SJSA1 (cell line): ENCODE measurements around the gene LFNG. TPM values are rescaled to one million over a fixed set of nuclear protein-coding genes. Genes with fewer than 3 reads are reported as not detected.

Experiments
- DNase-seq, 2 experiments: peaks; one replicate each; pipeline ENCODE4 v3.0.0-alpha.2; 2015 to 2020; ENCODE audit warnings: low spot score in 2 of 2, low read depth in 1 of 2
- H3K27ac ChIP-seq: fragments of 250-450 bp; sonication (Bioruptor Pico); 2 replicates; pipeline ENCODE4 v1.5.1; 2020; ENCODE audit warnings: mild to moderate bottlenecking, moderate library complexity
- H3K27me3 ChIP-seq: fragments of 250-450 bp; sonication (Bioruptor Pico); replicated peaks from 2 replicates; pipeline ENCODE4 v1.5.1; 2020; ENCODE audit warnings: mild to moderate bottlenecking, moderate library complexity
- H3K36me3 ChIP-seq: fragments of 250-450 bp; sonication (Bioruptor Pico); 2 replicates; pipeline ENCODE4 v1.5.1; 2020; ENCODE audit warnings: mild to moderate bottlenecking
- H3K4me1 ChIP-seq: fragments of 250-450 bp; sonication (Bioruptor Pico); replicated peaks from 2 replicates; pipeline ENCODE4 v1.6.1; 2021; ENCODE audit warnings: mild to moderate bottlenecking
- H3K4me3 ChIP-seq: fragments of 250-450 bp; sonication (Bioruptor Pico); 2 replicates; pipeline ENCODE4 v1.5.1; 2020; ENCODE audit warnings: mild to moderate bottlenecking
- H3K9me3 ChIP-seq: fragments of 250-450 bp; sonication (Bioruptor Pico); replicated peaks from 2 replicates; pipeline ENCODE4 v1.5.1; 2020; ENCODE audit warnings: mild to moderate bottlenecking
- total RNA-seq: library from RNA; depleted of rRNA; stranded (reverse); fragments of >200 nt; shearing (Covaris generic); gene quantifications from 2 replicates; pipeline ENCODE4 v1.2.3, GENCODE V29; 2014; rRNA removed

LFNG gene, protein sequence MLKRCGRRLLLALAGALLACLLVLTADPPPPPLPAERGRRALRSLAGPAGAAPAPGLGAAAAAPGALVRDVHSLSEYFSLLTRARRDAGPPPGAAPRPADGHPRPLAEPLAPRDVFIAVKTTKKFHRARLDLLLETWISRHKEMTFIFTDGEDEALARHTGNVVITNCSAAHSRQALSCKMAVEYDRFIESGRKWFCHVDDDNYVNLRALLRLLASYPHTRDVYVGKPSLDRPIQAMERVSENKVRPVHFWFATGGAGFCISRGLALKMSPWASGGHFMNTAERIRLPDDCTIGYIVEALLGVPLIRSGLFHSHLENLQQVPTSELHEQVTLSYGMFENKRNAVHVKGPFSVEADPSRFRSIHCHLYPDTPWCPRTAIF
- 0.97 and 2.4 TPM in 2 replicates for total RNA-seq

DNA sequence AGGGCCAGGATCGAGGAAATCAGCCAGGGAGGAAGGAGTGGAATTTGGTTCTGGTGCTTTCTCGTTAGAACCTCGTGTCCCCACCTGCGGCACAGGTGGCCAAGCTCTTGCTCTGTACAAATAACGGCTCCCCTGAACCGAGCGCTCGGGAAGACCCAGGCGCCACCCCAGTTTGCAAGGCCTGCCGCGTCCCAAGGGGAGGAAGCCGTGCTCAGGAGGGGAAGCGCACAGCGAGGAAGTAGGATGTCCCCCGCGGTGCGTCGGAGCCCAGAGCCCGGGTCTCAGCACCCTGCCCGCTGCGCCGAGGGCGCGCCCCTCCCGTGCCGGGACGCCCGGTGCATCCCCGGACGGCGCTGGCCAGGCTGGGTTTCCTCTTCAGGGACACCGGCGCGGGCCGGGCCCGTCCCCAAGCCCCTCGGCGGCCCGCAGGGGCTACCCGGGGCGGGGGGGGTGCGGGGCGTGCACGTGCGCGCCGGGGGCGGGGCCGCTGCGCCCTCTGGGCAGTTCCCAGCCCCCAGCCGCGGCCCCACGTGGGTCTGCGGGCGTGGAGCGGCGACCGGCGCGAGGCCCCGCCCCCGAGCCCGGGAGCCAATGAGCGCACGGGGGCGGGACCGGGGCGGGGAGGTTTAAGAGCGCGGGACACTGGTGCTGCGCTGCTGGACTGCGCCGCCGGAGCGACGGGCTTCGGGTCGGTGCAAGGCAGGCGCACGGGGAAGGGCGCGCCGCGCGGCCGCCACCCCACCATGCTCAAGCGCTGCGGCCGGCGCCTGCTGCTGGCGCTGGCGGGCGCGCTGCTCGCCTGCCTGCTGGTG is at the start of gene LFNG:
Gene LFNG, plus strand, starts transcription at position 656 of the 812 bp plus-strand sequence. Its CDS starts 88 bp downstream, at position 744.
- H3K9me3 ChIP-seq, result no peaks in the 10 kb centered on the region
- H3K27me3 ChIP-seq, result no peaks in the 10 kb centered on the region
- no peak within 1 kb of the TSS for H3K27ac ChIP-seq
- no peaks in the 10 kb centered on the region for H3K36me3 ChIP-seq
- peaks cover 72% of the 10 kb centered on the region for H3K4me1 ChIP-seq
- DNase-seq, result peak; percentile 74 to 83
- H3K4me3 ChIP-seq, result peak within 1 kb of the TSS; percentile 35

DNA sequence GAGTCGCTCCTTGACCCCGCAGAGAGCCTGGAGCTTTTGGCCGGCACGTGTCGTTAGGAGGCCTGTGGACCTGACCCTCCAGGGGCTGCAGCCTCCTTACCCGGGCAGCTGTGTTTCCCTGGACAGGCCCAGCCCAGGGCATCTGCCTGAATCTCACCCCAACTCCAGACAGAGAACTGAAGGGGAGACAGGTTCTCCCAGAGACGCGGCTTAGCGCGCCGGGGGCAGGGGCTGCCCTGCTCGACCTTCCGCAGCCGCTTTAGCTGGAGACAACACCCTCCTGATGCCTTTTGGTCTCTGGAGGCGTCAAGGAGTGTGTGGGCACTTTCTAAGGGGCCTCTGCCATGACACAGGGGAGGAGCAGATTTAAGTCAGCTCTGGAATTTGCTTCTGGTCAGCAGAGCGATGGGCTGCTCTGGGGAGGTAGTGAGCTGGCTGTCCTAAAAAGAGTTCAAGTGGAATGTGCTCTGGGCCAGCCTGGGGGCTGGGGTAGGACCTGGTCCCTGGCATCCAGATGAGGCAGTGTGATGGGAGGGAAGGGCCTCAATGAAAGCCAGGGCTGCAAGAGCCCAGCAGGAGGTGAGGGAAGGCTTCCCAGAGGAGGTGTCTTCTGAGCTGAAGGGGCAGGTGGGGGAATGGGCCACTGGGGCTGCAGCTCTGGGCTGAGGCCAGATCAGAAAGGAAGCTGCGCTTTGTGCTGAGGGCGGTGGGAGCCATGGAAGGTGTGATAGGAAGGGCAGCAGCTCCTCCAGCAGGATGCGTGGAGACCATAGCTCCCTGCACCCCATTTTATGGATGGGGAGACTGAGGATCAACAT is 49.2 kb upstream of the LFNG start:
- Histone ChIP-seq H3K36me3 (no peaks in the 10 kb centered on the region), H3K27me3 (no peaks in the 10 kb centered on the region), H3K27ac (no peak overlapping the region), H3K4me3 (no peak overlapping the region), H3K4me1 (no peaks in the 10 kb centered on the region; the same call in 1 of the 2 replicates), H3K9me3 (no peaks in the 10 kb centered on the region)
- DNase-seq, result no peak

DNA sequence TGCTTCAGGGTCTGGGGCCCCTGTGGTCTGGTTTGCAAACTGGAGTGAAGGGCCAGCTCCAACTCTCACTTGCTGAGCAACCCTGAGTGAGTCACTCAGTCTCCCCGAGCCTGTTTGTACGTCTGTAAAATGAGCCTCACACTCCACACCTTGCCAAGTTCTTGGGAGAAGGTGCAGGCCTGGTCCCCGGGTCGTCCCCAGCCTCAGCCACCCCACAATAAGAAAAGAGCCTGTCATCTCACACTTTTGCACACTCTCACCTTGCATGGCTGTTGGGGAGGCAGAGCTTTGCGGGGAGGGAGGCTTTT is 48.6 kb upstream of the LFNG start:
- H3K9me3 ChIP-seq, result no peaks in the 10 kb centered on the region
- H3K36me3 ChIP-seq, result no peaks in the 10 kb centered on the region
- no peak for DNase-seq
- no peak overlapping the region for H3K27ac ChIP-seq
- no peak overlapping the region for H3K4me3 ChIP-seq
- H3K4me1 ChIP-seq, result no peaks in the 10 kb centered on the region; the same call in 1 of the 2 replicates
- no peaks in the 10 kb centered on the region for H3K27me3 ChIP-seq

DNA sequence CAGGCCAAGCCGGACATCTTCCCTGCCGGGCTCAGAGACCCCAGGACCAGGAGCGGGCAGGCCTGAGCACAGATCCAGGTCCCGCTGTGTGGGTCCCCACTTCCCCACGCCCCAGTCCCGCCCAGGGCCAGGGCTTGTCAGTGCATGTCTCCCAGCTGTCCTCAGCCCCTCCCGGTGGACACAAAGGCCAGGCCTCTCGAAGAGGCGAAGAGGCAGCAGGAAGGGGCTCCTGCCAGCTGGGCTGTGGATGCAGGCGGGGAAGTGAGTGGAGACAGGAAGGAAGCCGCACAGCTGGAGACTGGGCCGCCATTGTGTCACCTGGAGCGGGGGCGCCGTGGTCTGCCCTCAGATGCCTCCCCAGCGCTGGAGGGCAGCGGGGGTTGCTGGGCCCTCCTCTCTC is 48.2 kb upstream of the LFNG start:
- DNase-seq, result no peak
- Histone ChIP-seq H3K4me3 (no peak overlapping the region), H3K4me1 (no peaks in the 10 kb centered on the region; the same call in 1 of the 2 replicates), H3K27ac (no peak overlapping the region), H3K36me3 (no peaks in the 10 kb centered on the region), H3K9me3 (no peaks in the 10 kb centered on the region), H3K27me3 (no peaks in the 10 kb centered on the region)

DNA sequence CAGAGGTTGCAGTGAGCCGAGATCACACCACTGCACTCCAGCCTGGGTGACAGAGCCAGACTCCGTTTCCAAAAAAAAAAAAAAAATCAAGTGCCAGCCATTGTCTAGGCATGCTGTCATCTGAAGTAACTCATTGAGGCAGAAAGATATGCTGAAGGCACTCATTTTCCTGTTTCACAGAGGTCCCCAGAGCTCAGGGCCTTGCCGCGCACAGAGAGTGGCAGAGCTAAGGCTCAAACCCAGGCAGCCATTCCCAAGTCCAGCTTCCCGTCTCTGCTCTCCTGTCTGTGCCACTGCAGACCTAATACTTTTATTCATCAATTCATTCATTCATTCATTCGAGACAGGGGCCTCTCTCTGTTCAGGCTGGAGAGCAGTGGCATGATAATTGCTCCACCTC is 46.8 kb upstream of the LFNG start:
- H3K27me3 ChIP-seq, result no peaks in the 10 kb centered on the region
- H3K9me3 ChIP-seq, result peaks cover 3% of the 10 kb centered on the region; the same call in 1 of the 2 replicates
- no peak overlapping the region for H3K27ac ChIP-seq
- H3K36me3 ChIP-seq, result no peaks in the 10 kb centered on the region
- no peak overlapping the region for H3K4me3 ChIP-seq
- DNase-seq, result no peak
- peaks cover 5% of the 10 kb centered on the region for H3K4me1 ChIP-seq

DNA sequence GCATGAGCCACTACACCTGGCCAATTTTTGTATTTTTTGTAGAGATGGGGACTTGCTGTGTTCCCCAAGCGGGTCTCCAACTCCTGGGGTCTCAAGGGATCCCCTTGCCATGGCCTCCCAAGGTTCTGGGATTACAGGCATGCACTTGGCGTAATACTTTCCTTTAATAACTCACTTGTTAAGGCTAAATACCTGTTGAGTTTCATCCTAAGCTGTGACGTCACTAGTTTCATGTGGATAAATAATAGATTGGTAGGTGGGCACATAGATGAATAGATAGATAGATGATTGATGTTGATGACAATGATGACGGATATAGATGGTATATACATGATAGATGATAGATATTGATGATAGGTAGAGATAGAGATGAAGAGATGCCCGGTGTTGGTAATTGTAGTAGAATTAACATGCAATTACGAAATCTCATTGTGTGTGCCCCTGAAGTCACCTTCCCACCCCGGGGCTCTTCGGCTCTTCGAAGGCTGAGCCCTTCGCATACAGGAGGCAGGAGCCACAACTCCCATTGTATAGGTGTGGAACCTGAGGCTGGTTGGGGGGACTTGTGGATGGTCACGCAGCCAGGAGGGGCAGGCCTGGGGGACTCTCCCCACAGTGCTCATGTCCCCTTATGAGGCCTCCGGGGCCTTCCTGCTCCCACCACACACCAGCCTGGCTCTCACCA is 45.9 kb upstream of the LFNG start:
- H3K27me3 ChIP-seq, result no peaks in the 10 kb centered on the region
- DNase-seq, result no peak
- H3K4me3 ChIP-seq, result no peak overlapping the region
- H3K36me3 ChIP-seq, result no peaks in the 10 kb centered on the region
- peaks cover 3% of the 10 kb centered on the region; the same call in 1 of the 2 replicates for H3K9me3 ChIP-seq
- H3K4me1 ChIP-seq, result peaks cover 8% of the 10 kb centered on the region
- H3K27ac ChIP-seq, result no peak overlapping the region

DNA sequence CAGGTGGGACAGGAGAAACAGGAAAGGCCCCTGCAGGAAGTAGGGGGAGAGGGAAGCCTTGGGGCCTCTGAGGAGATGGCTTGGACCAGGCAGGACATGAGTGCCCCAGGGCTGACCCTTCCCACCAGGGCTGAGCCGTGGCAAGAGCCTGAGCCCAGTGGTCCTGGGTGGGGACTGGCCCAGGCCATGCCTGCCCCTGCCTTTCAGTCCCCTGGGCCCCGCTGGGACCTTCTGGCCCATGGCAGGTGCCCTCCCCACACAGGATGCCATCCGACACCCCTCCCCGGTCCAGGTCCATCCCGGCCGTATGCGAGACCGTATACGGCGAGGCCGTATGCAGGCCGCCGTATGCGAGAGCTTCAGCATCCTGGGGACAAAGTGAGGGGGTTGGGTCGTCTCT is 45.4 kb upstream of the LFNG start:
- Histone ChIP-seq H3K36me3 (no peaks in the 10 kb centered on the region), H3K27ac (no peak overlapping the region), H3K4me3 (no peak overlapping the region), H3K4me1 (peaks cover 8% of the 10 kb centered on the region), H3K27me3 (no peaks in the 10 kb centered on the region), H3K9me3 (peaks cover 3% of the 10 kb centered on the region; the same call in 1 of the 2 replicates)
- DNase-seq, result no peak

DNA sequence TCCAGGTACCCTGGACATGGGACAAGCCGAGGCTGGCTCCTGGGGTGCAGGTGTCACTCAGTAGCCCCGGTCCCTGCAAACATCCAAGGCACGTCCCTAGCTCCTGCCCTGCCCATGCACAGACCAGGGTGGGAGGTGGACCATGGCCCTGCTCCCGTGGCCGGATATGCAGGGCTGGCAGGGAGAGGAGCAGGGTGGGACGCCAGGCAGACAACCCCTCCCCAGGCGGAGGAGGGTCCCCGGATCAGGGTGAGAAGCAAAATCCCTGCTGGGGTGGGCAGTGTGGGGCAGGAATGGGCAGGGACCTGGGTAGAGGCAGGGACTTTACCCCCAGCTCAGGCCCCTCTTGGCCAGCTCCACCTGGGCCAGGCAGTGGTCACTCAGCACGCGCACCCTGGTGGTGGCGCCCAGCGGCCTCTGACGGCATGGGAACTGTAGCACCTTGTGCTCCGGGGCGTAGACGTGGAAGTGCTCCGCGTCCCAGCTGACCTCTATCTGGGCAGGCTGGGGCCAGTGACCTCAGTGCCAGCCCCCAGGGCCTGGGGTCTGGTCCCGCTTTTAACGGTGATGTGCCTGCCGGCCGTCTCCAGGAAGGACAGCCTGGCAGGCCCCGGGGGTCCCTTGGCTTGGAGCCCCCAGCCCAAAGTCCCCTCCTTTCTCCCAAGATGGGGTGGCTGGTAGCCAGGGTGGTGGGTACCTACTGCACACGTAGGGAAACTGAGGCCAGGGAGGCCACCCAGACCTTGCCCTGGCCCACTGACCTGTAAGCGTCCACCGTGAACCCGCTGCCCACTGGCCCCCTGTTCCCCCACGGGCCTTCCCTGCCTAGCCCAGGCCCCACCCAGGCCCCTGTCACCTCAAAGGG is 44.5 kb upstream of the LFNG start:
- Histone ChIP-seq H3K9me3 (peaks cover 3% of the 10 kb centered on the region; the same call in 1 of the 2 replicates), H3K27ac (no peak overlapping the region), H3K36me3 (no peaks in the 10 kb centered on the region), H3K4me1 (peaks cover 8% of the 10 kb centered on the region), H3K4me3 (no peak overlapping the region), H3K27me3 (no peaks in the 10 kb centered on the region; the same call in 1 of the 2 replicates)
- DNase-seq, result no peak

DNA sequence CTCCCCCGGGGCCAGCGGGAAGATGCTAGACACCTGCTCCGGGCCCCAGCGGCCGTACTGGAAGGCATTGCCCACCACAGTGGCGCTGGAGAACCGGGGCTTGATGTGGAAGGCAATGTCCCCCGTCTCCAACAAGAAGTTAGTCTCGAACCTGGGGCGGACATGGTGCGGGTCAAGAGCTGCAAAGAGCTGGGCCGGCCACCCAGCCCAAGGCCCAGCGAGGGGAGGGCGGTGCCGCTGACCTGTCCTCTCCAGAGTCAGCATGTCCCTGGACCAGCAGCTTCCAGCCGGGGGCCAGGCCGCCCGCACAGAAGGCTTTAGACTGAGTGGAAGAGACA is 43.9 kb upstream of the LFNG start:
- peaks cover 8% of the 10 kb centered on the region for H3K4me1 ChIP-seq
- H3K27me3 ChIP-seq, result no peaks in the 10 kb centered on the region; the same call in 1 of the 2 replicates
- H3K27ac ChIP-seq, result no peak overlapping the region
- no peak overlapping the region for H3K4me3 ChIP-seq
- DNase-seq, result no peak
- H3K36me3 ChIP-seq, result no peaks in the 10 kb centered on the region
- peaks cover 3% of the 10 kb centered on the region; the same call in 1 of the 2 replicates for H3K9me3 ChIP-seq

DNA sequence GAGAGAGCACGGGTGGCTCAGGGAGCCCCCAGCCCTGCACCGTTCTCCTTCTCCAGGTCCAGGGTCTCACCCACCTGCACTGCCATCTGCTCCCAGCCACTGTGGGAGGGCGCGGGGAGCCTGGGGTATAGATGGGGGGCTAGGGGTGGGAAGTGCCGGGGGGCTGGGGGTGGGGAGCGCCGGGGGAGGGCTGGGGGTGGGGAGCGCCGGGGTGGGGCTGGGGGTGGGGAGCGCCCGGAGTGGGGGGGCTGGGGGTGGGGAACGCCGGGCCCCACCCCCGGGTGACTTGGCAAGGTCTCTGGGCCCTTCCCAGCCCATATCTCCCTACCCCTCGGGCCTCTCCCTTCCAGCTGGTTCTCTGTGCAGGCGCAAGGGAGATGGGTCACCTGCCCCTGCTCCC is 43.3 kb upstream of the LFNG start, which contains the start of gene GRIFIN:
Gene GRIFIN, minus strand, starts transcription at position 101 of the 400 bp plus-strand sequence. Its CDS starts 15 bp downstream, at position 86.
- H3K27me3 ChIP-seq, result peaks cover 2% of the 10 kb centered on the region; the same call in 1 of the 2 replicates
- H3K4me3 ChIP-seq, result no peak within 1 kb of the TSS

DNA sequence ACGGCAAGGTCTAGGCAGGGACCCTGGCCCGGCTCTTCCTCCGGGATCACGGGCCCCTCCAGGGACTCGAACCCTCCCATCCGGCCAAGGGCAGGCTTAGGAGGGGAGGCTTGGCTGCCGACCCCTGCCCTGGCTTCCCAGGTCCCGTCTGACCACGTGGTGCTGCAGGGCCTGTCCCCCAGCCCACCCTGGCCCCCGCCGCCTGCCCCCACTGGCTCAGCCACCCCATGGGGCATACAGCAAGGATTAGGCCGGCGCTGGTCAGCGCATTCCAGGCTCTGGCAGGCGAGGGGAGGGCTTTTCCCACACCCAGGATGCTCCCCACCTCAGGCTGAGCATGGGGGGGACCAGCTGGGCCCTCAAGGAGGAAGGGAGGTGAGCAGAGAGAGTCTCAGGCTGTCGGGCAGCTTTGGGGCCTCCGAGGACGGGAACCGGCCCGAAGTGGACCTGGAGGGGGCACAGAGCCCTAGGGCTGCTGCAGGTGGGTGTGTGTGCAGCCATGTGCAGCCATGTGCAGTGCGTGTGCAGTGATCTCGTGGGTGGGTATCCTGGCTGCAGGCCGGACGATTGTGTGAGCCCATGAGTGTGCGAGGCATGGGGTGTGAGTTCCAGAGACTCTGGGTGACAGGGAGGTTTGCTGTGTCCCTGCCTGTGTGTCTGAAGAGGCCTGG is 42.7 kb upstream of the LFNG start:
- Histone ChIP-seq H3K9me3 (peaks cover 3% of the 10 kb centered on the region; the same call in 1 of the 2 replicates), H3K27ac (no peak overlapping the region), H3K36me3 (no peaks in the 10 kb centered on the region), H3K4me3 (no peak overlapping the region), H3K4me1 (peaks cover 8% of the 10 kb centered on the region), H3K27me3 (peaks cover 2% of the 10 kb centered on the region; the same call in 1 of the 2 replicates)
- DNase-seq, result no peak

More for the DNA sequence above, 43.3 kb upstream of the LFNG start, which contains the start of gene GRIFIN:
- H3K4me1 ChIP-seq, result peaks cover 8% of the 10 kb centered on the region
- peaks cover 3% of the 10 kb centered on the region; the same call in 1 of the 2 replicates for H3K9me3 ChIP-seq
- no peaks in the 10 kb centered on the region for H3K36me3 ChIP-seq
- DNase-seq, result no peak
- no peak within 1 kb of the TSS for H3K27ac ChIP-seq
